H1 (cell line): Measurements from ENCODE around the gene CTDNEP1. TPM values are rescaled to one million over a fixed set of nuclear protein-coding genes. Genes with fewer than 3 reads are reported as not detected.

ENCODE experiments used
- BRCA1 ChIP-seq: IDR thresholded peaks from 2 replicates; pipeline ENCODE4 v1.6.1; 2012; ENCODE audit warnings: low read depth, low read length, improper control_type of control experiment
- CHD1 ChIP-seq: IDR thresholded peaks from 2 replicates; pipeline ENCODE4 v1.6.1; 2012; ENCODE audit warnings: low read depth, low read length, improper control_type of control experiment
- EZH2 ChIP-seq: fragments of 200-600 bp; sonication (generic); IDR thresholded peaks from 2 replicates; pipeline ENCODE4 v1.7.1; 2012; ENCODE audit warnings: low read depth, mild to moderate bottlenecking, moderate library complexity, low read length, inconsistent platforms; ENCODE audit not compliant: severe bottlenecking
- HDAC2 ChIP-seq, 2 experiments: fragments of 300-600 bp in 1 of 2; sonication (generic) in 1 of 2; IDR thresholded peaks; 2 replicates each; pipeline ENCODE4 v1.6.1; 2011 to 2012; ENCODE audit warnings: low read depth in 2 of 2, low read length in 2 of 2, mild to moderate bottlenecking in 2 of 2, moderate library complexity in 2 of 2, borderline replicate concordance in 1 of 2, inconsistent platforms in 1 of 2
- KDM1A ChIP-seq: fragments of 200-600, 300-600 bp; sonication (generic); IDR thresholded peaks from 2 replicates; pipeline ENCODE4 v1.7.1; 2016; ENCODE audit warnings: mild to moderate bottlenecking, low read length, borderline replicate concordance
- KDM5A ChIP-seq: fragments of 200-600 bp; IDR thresholded peaks from 2 replicates; pipeline ENCODE4 v1.7.1; 2012; ENCODE audit warnings: mild to moderate bottlenecking, low read length, inconsistent platforms, mixed read lengths
- PHF8 ChIP-seq: fragments of 200-600 bp; sonication (generic); conservative IDR thresholded peaks from 2 replicates; pipeline ENCODE4 v1.7.1; 2012; ENCODE audit warnings: low read depth, mild to moderate bottlenecking, inconsistent platforms, low read length, moderate library complexity
- RAD21 ChIP-seq, 2 experiments: IDR thresholded peaks in 1 of 2; conservative IDR thresholded peaks in 1 of 2; 2 replicates each; pipeline ENCODE4 v1.6.1; 2011; ENCODE audit warnings: low read depth in 2 of 2, low read length in 2 of 2, improper control_type of control experiment in 1 of 2, inconsistent platforms in 1 of 2, mild to moderate bottlenecking in 1 of 2, moderate library complexity in 1 of 2
- SIN3A ChIP-seq, 2 experiments: IDR thresholded peaks in 1 of 2; conservative IDR thresholded peaks in 1 of 2; 2 replicates each; pipeline ENCODE4 v1.6.1; 2011 to 2012; ENCODE audit warnings: low read length in 2 of 2, improper control_type of control experiment in 1 of 2, low read depth in 1 of 2, mild to moderate bottlenecking in 1 of 2
- polyA plus RNA-seq, 7 experiments: library from polyadenylated mRNA; depleted of rRNA in 3 of 7; stranded (reverse) in 5 of 7; unstranded in 2 of 7; fragments of >200 nt in 5 of 7; fragments of 200-250 nt in 2 of 7; gene quantifications; 1 replicate in 5 of 7; 2 replicates in 1 of 7; 4 replicates in 1 of 7; pipeline versions ENCODE4 v1.2.1 to v1.2.3, GENCODE V29; 2011 to 2013; ENCODE audit warnings: missing spikeins in 2 of 7, mixed read lengths in 2 of 7
- total RNA-seq: library from RNA; stranded (reverse); fragmentation: NEBNext Ultra II Directional; extraction: Animal tissue kit (Norgen Biotek cat#: 25700); gene quantifications from 2 replicates; pipeline ENCODE4 v1.2.1, GENCODE V29; 2021
- TF ChIP-seq, protein P1 (sequence below), 3 experiments: IDR thresholded peaks; 1 replicate in 2 of 3; 2 replicates in 1 of 3; pipeline versions ENCODE4 v1.5.1 to v1.6.1; 2011; ENCODE audit warnings: low read length in 3 of 3, mild to moderate bottlenecking in 3 of 3, inconsistent platforms in 2 of 3, low read depth in 1 of 3, moderate library complexity in 1 of 3; ENCODE audit not compliant: insufficient read depth in 1 of 3; ENCODE audit errors: control extremely low read depth in 1 of 3
- TF ChIP-seq, protein P2 (sequence below): IDR thresholded peaks from 2 replicates; pipeline ENCODE4 v1.6.1; 2012; ENCODE audit warnings: inconsistent platforms

The CTDNEP1 gene
- total and polyA plus RNA-seq, 2 of the 8 experiments (the other 6 are each of a cell fraction or from before 2014, with no cell fraction given), result 114 to 123 TPM

DNA sequence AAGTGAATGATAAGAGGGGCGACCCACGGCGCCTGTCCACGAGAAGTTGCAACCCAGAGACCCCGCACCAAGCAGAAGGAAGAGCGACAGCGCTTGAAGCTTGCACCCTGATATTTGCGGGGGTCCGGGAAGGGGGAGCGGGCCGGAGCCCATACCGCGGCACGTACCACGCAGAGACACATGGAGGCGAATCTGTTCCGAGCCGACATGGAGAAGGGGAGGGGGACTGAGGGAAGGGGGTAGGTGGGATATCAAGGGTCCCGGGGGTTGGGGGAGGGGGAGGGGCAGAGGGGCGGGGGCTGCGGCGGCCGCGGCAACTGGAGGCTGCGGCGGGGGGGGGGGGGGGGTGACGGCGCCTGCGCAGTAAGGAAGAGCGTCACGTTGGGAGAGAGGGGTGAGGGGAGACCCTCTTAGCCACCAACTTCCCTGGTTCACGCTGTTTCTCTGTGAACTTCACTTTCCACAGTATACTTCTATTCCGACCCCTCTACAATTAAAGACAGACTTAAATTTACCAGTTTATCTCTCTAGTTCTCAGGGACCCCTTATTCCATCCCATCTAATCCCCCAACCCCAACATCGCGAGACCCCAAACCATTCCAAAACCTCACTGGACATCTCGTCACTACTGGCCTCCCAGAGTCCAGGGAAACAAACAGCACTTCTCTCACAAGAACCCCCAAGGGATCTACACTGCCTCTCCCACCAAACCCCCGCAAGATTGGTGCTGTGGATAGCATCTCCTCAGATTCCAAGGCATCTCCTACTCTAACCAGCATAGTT is 39.9 kb downstream of the CTDNEP1 start (continued):
- 0 out of 4 replicates have a peak, but pooled peaks of 1 of the 2 experiments have one; percentile 39 for TF ChIP-seq SIN3A (conservative IDR thresholded peaks at IDR 0.05 in 1 of 2, IDR thresholded peaks at IDR 0.05 in 1 of 2; ENCODE audit: low read depth in 1 of 2, low read length in 2 of 2)
- TF ChIP-seq CHD1, result no peak
- no peak for TF ChIP-seq HDAC2 (IDR thresholded peaks at IDR 0.05; ENCODE audit: borderline replicate concordance in 1 of 2, low read depth in 2 of 2, low read length in 2 of 2)
- no peak for TF ChIP-seq RAD21 (IDR thresholded peaks at IDR 0.05 in 1 of 2, conservative IDR thresholded peaks at IDR 0.05 in 1 of 2; ENCODE audit: low read depth in 2 of 2, low read length in 2 of 2)
- no peak for TF ChIP-seq EZH2
- no peak for TF ChIP-seq KDM1A
- TF ChIP-seq, protein P1, sequence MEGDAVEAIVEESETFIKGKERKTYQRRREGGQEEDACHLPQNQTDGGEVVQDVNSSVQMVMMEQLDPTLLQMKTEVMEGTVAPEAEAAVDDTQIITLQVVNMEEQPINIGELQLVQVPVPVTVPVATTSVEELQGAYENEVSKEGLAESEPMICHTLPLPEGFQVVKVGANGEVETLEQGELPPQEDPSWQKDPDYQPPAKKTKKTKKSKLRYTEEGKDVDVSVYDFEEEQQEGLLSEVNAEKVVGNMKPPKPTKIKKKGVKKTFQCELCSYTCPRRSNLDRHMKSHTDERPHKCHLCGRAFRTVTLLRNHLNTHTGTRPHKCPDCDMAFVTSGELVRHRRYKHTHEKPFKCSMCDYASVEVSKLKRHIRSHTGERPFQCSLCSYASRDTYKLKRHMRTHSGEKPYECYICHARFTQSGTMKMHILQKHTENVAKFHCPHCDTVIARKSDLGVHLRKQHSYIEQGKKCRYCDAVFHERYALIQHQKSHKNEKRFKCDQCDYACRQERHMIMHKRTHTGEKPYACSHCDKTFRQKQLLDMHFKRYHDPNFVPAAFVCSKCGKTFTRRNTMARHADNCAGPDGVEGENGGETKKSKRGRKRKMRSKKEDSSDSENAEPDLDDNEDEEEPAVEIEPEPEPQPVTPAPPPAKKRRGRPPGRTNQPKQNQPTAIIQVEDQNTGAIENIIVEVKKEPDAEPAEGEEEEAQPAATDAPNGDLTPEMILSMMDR (IDR thresholded peaks at IDR 0.05; ENCODE audit: control extremely low read depth in 1 of 3, insufficient read depth in 1 of 3, low read depth in 1 of 3, low read length in 3 of 3), result no peak
- TF ChIP-seq BRCA1, result peak; percentile 64
- TF ChIP-seq, protein P2, sequence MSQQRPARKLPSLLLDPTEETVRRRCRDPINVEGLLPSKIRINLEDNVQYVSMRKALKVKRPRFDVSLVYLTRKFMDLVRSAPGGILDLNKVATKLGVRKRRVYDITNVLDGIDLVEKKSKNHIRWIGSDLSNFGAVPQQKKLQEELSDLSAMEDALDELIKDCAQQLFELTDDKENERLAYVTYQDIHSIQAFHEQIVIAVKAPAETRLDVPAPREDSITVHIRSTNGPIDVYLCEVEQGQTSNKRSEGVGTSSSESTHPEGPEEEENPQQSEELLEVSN, result no peak
- TF ChIP-seq PHF8, result no peak
- TF ChIP-seq KDM5A, result no peak
